HepG2 (cell line): ENCODE data around the gene CNTN2. TPM values are rescaled to one million over a fixed set of nuclear protein-coding genes. Genes with fewer than 3 reads are reported as not detected.

Source experiments
- ATAC-seq: fragments of 200-7000 bp; cut with Tn5 transposase; 3 replicates; pipeline ENCODE4 v1.9.1; 2020; ENCODE audit warnings: mild to moderate bottlenecking, moderate library complexity
- BruUV-seq: library from RNA; stranded (reverse); fragments of 400-500 nt; replicated peaks from 2 replicates; lab custom pipeline; 2021; lab: Mats Ljungman, UMichigan
- CTCF ChIA-PET: fragments of 300-600 bp; formaldehyde crosslinking; extraction: SDS; loops from one replicate; lab custom pipeline; 2021; ENCODE audit warnings: low total read pairs, inconsistent platforms, low intra/inter-chr PET ratio; lab: Yijun Ruan, JAX
- POLR2A ChIA-PET: fragments of 350-600 bp; sonication (Branson Sonifier 250); formaldehyde crosslinking; loops from one replicate; lab custom pipeline; 2020; ENCODE audit warnings: antibody characterized with exemption, inconsistent platforms; lab: Yijun Ruan, JAX
- DNase-seq: peaks from one replicate; pipeline ENCODE4 v3.0.0-alpha.2; 2015; ENCODE audit warnings: low spot score
- FAIRE-seq: peaks from 3 replicates; lab custom pipeline; 2011; peaks lifted over from hg19 to GRCh38; lab: Jason Lieb, UNC
- H2AFZ ChIP-seq: one replicate; pipeline ENCODE4 v1.6.1; 2011; ENCODE audit warnings: low read length, inconsistent platforms
- H3K27ac ChIP-seq: fragments of 300-600 bp; 3 replicates; pipeline ENCODE4 v1.8.0; 2011; ENCODE audit warnings: mixed run types, mild to moderate bottlenecking, mixed read lengths, low read length, inconsistent platforms; ENCODE audit not compliant: insufficient read depth; ENCODE audit errors: extremely low read length
- H3K27me3 ChIP-seq, 2 experiments: fragments of 200-600 bp in 1 of 2; 2 replicates in 1 of 2; 3 replicates in 1 of 2; pipeline versions ENCODE4 v1.6.0 to v1.8.0; 2011; ENCODE audit warnings: low read length in 2 of 2, mild to moderate bottlenecking in 2 of 2, moderate library complexity in 2 of 2, inconsistent platforms in 1 of 2; ENCODE audit not compliant: insufficient read depth in 2 of 2, control insufficient read depth in 1 of 2
- H3K36me3 ChIP-seq, 2 experiments: fragments of 200-600 bp in 1 of 2; replicated peaks in 1 of 2; 2 replicates in 1 of 2; 3 replicates in 1 of 2; pipeline versions ENCODE4 v1.5.1 to v1.8.0; 2011; ENCODE audit warnings: low read length in 2 of 2, inconsistent platforms in 1 of 2; ENCODE audit not compliant: insufficient read depth in 2 of 2, control insufficient read depth in 1 of 2
- H3K4me1 ChIP-seq: 2 replicates; pipeline ENCODE4 v1.5.1; 2012; ENCODE audit warnings: low read length, inconsistent platforms; ENCODE audit not compliant: insufficient read depth
- H3K4me2 ChIP-seq: 2 replicates; pipeline ENCODE4 v1.6.0; 2011; ENCODE audit warnings: low read depth, low read length, inconsistent platforms
- H3K4me3 ChIP-seq, 3 experiments: fragments of 200-600 bp in 1 of 3; sonication (generic), shearing (Covaris generic) in 1 of 3; replicated peaks in 1 of 3; 2 replicates each; pipeline ENCODE4 v1.5.1; 2011 to 2016; ENCODE audit warnings: low read length in 3 of 3, inconsistent platforms in 2 of 3, low read depth in 2 of 3, mild to moderate bottlenecking in 2 of 3, control low read depth in 1 of 3, mixed read lengths in 1 of 3; ENCODE audit not compliant: insufficient read depth in 1 of 3
- H3K79me2 ChIP-seq: one replicate; pipeline ENCODE4 v1.6.1; 2011; ENCODE audit warnings: low read length, inconsistent platforms; ENCODE audit not compliant: insufficient read depth
- H3K9ac ChIP-seq: 2 replicates; pipeline ENCODE4 v1.6.0; 2011; ENCODE audit warnings: mild to moderate bottlenecking, low read depth, low read length, inconsistent platforms; ENCODE audit not compliant: insufficient read depth
- H3K9me3 ChIP-seq: 2 replicates; pipeline ENCODE4 v1.5.1; 2012; ENCODE audit warnings: mild to moderate bottlenecking, low read length
- H4K20me1 ChIP-seq: 2 replicates; pipeline ENCODE4 v1.6.0; 2011; ENCODE audit warnings: inconsistent platforms, mild to moderate bottlenecking, low read length, moderate library complexity; ENCODE audit not compliant: insufficient read depth
- ARNT2 ChIP-seq: sonication (generic); formaldehyde crosslinking; IDR thresholded peaks from 2 replicates; pipeline ENCODE4 v1.8.0; 2022; ENCODE audit warnings: mild to moderate bottlenecking, low read depth, missing genetic modification reagents, moderate library complexity
- ATRX ChIP-seq: sonication (generic); formaldehyde crosslinking; IDR thresholded peaks from 2 replicates; pipeline ENCODE4 v1.4.0; 2020; ENCODE audit warnings: missing genetic modification reagents, borderline replicate concordance
- KLF15 ChIP-seq: sonication (generic); formaldehyde crosslinking; IDR thresholded peaks from 2 replicates; pipeline ENCODE4 v1.8.1; 2023; ENCODE audit warnings: borderline replicate concordance, mild to moderate bottlenecking, inconsistent platforms, missing genetic modification reagents, mixed read lengths
- NCOA1 ChIP-seq: sonication (generic); formaldehyde crosslinking; IDR thresholded peaks from 2 replicates; pipeline ENCODE4 v1.9.0; 2021; ENCODE audit warnings: missing genetic modification reagents
- POLR2AphosphoS5 ChIP-seq: IDR thresholded peaks from 2 replicates; pipeline ENCODE4 v1.6.1; 2012; ENCODE audit warnings: low read depth, low read length
- SETDB1 ChIP-seq: sonication (generic); formaldehyde crosslinking; IDR thresholded peaks from 2 replicates; pipeline ENCODE4 v1.5.1; 2020; ENCODE audit warnings: missing genetic modification reagents, mild to moderate bottlenecking, borderline replicate concordance
- ZFP41 ChIP-seq: sonication (generic); formaldehyde crosslinking; IDR thresholded peaks from 2 replicates; pipeline ENCODE4 v1.4.0; 2020; ENCODE audit warnings: mild to moderate bottlenecking, missing genetic modification reagents, borderline replicate concordance
- ZNF101 ChIP-seq: sonication (generic); formaldehyde crosslinking; IDR thresholded peaks from 2 replicates; pipeline ENCODE4 v1.4.0; 2020; ENCODE audit warnings: mild to moderate bottlenecking, low read depth, missing genetic modification reagents, borderline replicate concordance
- WGBS: methylation state at CpG from one replicate; pipeline ENCODE4 v1.1.6; 2017; ENCODE audit warnings: low lambda C conversion rate; 5-methylcytosine and 5-hydroxymethylcytosine counted together
- in situ Hi-C: cut with HindIII; loops from 2 replicates; pipeline ENCODE4 v1.10.0; 2017; ENCODE audit warnings: low pct_unique_long_range_greater_than_20kb; ENCODE audit not compliant: extremely low pct_ligation_motif_present
- intact Hi-C: fragments of 100-400 bp; cut with micrococcal nuclease; formaldehyde crosslinking; loops from one replicate; pipeline ENCODE4 v1.10.0; 2022; ENCODE audit not compliant: unreplicated experiment
- polyA plus RNA-seq, 8 experiments: library from polyadenylated mRNA; depleted of rRNA in 3 of 8; stranded (reverse) in 7 of 8; unstranded in 1 of 8; fragments of >200 nt; fragmentation: Illumina TruSeq in 4 of 8; extraction: Trizol in 4 of 8; gene quantifications; 2 replicates each; pipeline versions ENCODE4 v1.2.1 to v1.2.3, GENCODE V29; 2011 to 2016; ENCODE audit warnings: low read depth in 4 of 8, missing spikeins in 1 of 8, mixed read lengths in 1 of 8; ENCODE audit not compliant: insufficient read depth in 1 of 8
- total RNA-seq, 5 experiments: library from RNA; depleted of rRNA; stranded (reverse); fragments of >200 nt; fragmentation: Illumina TruSeq; extraction: Trizol; gene quantifications; 2 replicates each; pipeline ENCODE4 v1.2.3, GENCODE V29; 2016; ENCODE audit warnings: low read depth in 1 of 5
- TF ChIP-seq, protein P1 (sequence below): sonication (generic); formaldehyde crosslinking; IDR thresholded peaks from 2 replicates; pipeline ENCODE4 v1.4.0; 2020; ENCODE audit warnings: mild to moderate bottlenecking, missing genetic modification reagents

CNTN2 gene
- total and polyA plus RNA-seq, 2 of the 13 experiments (the other 11 are each of a cell fraction or from before 2014, with no cell fraction given) = not detected

DNA sequence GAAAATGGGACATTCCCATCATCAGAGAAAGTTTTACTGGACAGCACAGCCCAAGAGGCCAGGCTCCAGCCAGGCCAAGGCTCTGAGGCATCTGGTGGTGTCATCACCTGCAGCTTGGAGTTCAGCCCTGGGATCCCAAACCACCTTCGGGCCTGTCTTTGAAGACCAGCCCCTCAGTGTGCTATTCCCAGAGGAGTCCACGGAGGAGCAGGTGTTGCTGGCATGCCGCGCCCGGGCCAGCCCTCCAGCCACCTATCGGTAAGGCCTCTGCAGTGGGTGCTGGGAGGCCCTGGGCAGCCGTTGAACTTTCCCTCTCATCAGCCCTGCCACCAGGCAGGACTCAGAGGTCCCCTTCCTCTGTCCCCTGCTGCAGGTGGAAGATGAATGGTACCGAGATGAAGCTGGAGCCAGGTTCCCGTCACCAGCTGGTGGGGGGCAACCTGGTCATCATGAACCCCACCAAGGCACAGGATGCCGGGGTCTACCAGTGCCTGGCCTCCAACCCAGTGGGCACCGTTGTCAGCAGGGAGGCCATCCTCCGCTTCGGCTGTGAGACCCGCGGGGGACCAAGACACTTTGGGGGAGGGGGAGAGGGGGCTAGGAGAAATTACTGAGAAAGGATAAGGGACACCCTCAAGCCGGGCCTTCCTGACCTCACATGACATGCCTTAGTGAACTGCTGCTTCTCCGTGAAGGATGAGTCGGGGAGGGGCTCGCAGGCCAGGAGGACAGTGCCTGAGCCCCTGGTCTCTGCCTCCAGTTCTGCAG lies 15.0 kb downstream of the CNTN2 start:
- no peak overlapping the region for H3K9ac ChIP-seq
- 35% methylated on average over 11 of the region's 19 CpGs for WGBS
- H3K27ac ChIP-seq = no peak overlapping the region
- POLR2A ChIA-PET = no interaction called here
- no peaks in the 10 kb centered on the region for H3K36me3 ChIP-seq
- intact Hi-C loops = no loop called here
- H3K4me1 ChIP-seq = no peaks in the 10 kb centered on the region
- no peak overlapping the region for H2AFZ ChIP-seq
- H3K4me3 ChIP-seq = no peak overlapping the region
- no peak overlapping the region for H3K4me2 ChIP-seq
- DNase-seq (no peak), FAIRE-seq (no peak), ATAC-seq (no peak)
- no peak for TF ChIP-seq POLR2AphosphoS5
- TF ChIP-seq, protein P1, sequence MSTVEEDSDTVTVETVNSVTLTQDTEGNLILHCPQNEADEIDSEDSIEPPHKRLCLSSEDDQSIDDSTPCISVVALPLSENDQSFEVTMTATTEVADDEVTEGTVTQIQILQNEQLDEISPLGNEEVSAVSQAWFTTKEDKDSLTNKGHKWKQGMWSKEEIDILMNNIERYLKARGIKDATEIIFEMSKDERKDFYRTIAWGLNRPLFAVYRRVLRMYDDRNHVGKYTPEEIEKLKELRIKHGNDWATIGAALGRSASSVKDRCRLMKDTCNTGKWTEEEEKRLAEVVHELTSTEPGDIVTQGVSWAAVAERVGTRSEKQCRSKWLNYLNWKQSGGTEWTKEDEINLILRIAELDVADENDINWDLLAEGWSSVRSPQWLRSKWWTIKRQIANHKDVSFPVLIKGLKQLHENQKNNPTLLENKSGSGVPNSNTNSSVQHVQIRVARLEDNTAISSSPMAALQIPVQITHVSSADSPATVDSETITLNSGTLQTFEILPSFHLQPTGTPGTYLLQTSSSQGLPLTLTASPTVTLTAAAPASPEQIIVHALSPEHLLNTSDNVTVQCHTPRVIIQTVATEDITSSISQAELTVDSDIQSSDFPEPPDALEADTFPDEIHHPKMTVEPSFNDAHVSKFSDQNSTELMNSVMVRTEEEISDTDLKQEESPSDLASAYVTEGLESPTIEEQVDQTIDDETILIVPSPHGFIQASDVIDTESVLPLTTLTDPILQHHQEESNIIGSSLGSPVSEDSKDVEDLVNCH (CRISPR knock-in tag) = no peak
- TF ChIP-seq ZFP41 (CRISPR knock-in tag) = no peak
- TF ChIP-seq ARNT2 (CRISPR knock-in tag) = no peak
- TF ChIP-seq SETDB1 (CRISPR knock-in tag) = no peak
- no peak for TF ChIP-seq ATRX
- no peak for TF ChIP-seq KLF15 (CRISPR knock-in tag)
- no peak for TF ChIP-seq ZNF101 (CRISPR knock-in tag)
- no peak for TF ChIP-seq NCOA1
- CTCF ChIA-PET = interaction anchor here (0.7 kb wide), 1 partner anchor 69 kb away, joined by 3 read pairs; no protein-coding TSS in a partner anchor
- peaks cover 3 to 56% of the 10 kb centered on the region in 2 experiments; a peak in 3 of 5 replicates for H3K27me3 ChIP-seq
- in situ Hi-C loops = no loop called here
- no peaks in the 10 kb centered on the region for H3K79me2 ChIP-seq
- H4K20me1 ChIP-seq = no peaks in the 10 kb centered on the region
- no TSS peak for BruUV-seq
- no peaks in the 10 kb centered on the region for H3K9me3 ChIP-seq
